ENCODE data around the gene ARFGEF3. TPM values are rescaled to one million over a fixed set of nuclear protein-coding genes. Genes with fewer than 3 reads are reported as not detected.
"Not testable (repeated sequence)": the region's sequence is repeated elsewhere in the genome, so short reads cannot be mapped to it uniquely, and the experiment has no call there.

Gene ARFGEF3
- polyA plus RNA-seq, 5 donors = 5.1 to 8.5 (median 6.0) TPM

DNA sequence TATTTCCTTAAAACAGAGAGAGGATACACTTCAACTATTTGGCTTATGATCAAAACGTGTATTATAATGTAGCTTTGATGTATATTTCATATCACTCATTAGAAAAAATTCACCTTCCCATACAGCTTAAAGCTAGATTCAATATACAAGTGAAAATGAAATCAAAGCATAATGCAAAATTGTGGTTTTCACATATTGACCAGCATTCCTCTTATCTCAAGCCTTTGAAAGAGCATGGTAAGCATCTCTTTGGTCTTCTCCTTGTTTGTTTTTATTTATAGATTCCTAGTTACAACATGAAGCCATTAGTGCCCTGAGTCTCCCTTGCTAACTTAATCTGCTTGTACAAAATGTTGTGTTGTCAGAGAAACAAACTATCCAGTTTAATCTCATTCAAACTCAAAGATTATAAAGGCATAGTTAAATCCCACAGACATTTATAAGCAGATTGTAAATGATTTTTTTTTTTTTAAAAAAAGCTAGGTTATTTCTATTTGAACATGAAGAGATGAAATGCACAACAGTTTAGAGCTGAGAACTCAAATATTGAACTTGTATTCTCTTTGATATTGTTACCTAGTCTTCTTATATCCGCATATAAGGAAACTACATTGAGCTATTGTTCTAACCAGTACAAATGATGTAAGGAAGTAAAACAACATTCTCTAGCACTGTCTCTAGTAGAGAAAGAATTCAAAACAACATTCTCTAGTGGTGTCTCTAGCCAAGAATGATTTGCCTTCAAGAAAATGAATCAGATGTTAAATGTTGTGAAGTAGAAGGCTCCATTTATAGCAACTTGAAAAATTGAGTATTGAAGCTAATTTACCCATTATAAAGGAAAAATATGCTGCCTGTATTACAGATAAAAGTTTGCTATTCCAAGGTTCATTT lies 184.8 kb downstream of the ARFGEF3 start:
- no peak for DNase-seq

DNA sequence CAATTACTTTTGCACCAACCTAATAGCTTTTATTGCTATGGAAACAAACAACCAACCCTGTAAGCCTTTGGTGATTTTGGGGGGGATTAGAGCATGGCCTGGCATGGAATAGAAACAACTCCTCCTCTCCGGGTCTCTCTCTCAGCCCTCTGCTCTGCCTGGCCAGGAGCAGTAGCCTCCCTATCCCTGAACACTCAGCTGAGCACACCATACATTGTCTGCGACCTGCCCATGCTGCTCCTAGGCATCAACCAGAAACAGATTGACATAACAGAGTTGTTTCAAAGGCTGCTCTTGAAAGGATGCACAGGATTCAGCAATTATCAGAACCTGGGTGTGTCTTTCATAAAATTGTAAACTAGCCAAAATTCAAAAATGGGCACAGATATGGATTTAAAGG lies 186.1 kb downstream of the ARFGEF3 start:
- DNase-seq = no peak

DNA sequence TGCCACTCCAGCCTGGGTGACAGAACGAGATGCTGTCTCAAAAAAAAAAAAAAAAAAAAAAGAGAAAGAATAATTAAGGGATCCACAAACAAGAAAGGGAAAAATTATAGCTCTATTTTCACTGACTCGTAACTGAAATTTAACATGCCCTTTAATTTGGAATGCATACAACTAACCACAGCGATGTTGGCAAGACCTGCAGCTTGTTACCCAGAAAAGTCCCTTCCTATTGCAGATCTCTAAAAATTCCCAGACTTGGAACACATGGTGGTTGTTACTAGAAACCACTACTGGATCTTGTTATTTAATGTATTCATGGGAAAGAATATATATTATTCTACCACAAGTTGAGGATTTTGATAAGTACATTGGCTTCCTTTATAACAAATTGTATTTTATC lies 188.2 kb downstream of the ARFGEF3 start:
- DNase-seq = no peak

DNA sequence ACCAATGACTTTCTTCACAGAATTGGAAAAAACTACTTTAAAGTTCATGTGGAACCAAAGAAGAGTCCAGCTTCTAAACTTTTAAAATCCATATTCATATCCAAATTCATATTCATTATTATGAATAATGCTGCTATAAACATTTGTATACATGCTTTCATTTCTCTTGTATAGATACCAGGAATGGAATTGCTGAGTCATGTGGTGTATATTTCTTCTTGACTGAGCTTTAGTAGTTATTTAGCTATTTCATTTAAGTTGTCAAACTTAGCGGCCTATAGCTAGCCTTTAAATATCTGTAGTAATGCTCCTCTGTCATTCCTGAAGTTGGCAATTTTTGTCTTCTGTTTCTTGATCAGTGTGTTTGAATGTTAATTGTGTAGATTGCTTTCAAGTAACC lies 196.2 kb downstream of the ARFGEF3 start:
- DNase-seq = no peak

DNA sequence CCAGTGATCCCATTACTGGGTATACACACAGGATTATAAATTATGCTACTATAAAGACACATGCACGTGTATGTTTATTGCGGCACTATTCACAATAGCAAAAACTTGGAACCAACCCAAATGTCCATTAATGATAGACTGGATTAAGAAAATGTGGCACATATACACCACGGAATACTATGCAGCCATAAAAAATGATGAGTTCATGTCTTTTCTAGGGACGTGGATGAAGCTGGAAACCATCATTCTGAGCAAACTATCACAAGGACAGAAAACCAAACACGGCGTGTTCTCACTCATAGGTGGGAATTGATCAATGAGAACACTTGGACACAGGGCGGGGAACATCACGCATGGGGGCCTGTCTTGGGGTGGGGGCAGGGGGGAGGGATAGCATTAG lies 206.9 kb downstream of the ARFGEF3 start:
- DNase-seq = not testable (repeated sequence)

DNA sequence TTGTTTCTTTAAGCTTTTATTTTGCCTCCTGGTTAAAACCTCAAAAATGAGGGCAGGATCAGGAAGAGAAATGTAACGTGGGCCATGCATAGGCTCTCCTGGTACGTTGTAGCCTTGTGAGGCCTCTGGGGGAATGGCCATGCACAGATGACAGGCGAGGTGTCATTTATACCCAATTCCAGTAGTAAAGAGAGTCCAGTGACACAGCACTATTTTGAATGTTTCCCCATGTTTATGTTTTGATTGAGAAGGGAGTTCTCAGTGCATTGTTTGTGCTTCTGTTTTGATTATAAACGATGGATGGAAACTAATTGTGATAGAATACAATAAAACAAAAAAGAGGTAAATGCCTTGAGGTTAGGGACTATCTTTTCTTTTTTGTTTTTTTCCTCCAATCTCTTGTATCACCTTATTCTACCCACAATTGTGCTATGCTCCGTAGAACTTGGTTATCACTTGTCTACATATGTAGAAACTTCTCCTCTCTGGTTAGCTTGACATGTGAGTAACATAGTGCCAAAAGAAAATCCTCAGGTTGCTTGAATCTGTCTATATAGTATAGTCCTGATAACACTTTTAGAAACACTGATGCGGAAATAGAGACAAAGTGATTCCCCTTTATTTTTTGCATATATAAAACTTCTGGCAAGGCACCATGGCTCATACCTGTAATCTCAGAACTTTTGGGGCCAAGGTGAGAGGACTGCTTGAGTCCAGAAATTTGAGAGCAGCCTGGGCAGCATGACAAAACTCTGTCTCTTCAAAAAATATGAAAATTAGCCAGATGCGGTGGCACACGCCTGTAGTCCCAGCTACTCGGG lies 209.1 kb downstream of the ARFGEF3 start:
- DNase-seq = no peak

DNA sequence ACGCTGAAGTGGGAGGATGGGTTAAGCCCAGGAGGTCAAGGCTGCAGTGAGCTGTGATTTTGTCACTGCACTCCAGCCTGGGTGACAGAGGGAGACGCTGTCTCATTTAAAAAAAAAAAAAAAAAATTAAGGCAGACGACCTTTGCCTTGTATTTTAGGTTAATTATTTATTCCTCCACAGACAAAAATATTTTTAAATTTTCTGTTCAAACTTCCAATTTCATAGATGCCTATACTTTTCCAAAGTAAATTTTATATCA lies 209.6 kb downstream of the ARFGEF3 start:
- DNase-seq = no peak

DNA sequence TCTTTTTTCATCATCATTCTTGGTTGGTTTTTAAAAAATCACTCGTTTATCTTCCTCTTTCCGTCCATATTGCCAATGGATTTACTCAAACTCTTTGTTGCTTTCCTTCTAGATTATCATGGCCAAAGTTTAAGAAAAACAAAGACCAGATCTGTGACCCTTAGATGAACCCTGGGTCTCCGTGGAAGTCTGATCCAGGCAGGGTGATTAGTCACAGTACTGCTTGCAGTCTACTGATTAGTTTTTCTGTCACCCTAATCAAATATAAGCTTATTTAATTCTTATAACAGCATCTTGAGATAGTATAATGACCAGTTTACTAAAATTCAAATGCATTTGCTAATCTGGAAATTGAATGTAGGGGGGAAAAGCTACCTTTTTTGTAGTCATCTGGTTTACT lies 210.0 kb downstream of the ARFGEF3 start:
- DNase-seq = no peak

DNA sequence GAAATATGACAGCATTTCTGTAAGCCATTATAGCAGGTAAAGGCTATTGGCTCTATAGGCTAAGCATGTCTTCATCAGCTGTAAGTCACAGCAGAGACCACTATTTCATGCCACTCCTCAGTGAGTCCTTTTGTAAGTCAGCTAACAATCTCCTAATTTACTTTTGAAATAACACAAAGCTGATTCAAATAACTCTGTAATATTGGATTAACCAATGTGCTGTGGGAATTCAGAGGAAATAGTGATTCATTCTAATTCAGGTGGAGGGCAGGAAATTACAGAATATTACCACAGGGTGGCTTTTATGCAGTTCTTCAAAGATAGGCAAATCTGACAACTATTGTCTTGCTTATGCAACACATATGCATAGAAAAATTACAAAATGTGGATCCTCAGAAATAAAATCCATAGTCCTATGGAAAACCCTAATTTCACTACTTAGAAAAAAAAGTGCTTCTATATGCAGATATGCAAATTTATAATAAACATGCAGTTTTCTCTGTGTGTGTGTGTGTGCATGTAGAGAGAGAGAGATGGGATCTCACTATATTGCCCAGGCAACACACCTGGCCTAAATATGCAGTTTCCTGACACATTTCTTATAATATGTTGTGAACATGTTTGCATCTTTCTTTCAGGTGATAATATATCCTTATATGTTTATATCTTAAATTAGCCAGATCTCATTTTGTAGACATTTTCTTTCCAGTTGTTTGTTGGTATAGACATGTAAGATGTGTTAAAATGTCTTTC lies 211.1 kb downstream of the ARFGEF3 start:
- DNase-seq = no peak

DNA sequence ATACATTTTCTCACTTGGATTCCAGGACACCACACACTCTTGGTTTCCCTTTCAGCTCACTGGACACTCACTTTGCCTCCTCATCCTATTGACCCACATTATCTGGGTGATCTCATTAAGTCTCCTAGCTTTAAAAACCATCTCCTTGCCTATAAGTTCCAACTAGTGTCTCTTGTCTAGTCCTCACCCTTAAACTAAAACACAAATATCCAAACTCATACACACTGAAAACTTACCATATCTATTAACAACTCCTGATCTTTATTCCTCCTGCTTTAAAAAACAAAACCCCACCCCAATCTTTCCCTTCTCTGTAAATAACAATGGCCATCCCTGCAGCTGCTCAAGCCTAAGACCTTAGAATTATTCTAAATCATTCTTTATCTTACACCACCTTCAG lies 212.5 kb downstream of the ARFGEF3 start:
- no peak for DNase-seq

DNA sequence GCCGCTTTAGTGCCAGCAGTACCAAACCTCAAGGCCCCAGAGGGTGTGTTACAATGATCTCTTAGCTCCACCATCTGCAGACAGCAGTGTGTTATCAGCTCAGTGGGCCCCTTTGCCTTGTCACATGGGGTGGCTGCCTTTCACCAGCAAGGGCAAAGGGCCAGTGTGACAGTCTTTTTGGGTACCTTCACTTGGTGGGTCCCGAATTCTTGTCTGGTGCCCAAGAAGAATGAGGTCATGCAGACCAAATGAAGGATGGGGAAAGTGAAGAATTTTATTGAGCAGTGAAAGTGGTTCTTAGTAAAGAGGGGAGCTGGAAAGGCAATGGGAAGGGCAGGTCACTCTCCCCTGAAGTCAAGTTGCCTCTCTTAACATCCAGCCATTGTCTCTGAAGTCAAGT lies 213.1 kb downstream of the ARFGEF3 start:
- DNase-seq = no peak

DNA sequence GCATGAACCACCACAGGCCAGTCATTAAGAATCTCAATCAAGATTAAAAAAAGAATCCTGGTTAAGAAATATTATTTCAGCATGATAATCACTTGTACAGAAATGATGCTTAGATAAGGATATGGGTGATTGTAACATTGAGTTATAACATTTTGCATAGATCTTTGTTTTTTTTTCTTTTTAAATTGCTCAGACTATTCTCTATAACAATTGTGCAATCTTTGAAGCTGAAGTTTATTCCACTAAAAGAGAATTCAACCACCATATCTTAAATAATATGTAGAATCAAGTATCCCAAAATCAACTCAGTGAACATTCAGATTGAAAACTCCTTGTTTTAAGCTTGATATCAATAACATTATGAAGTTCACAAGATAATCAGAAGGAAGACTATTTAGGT lies 215.3 kb downstream of the ARFGEF3 start:
- DNase-seq = no peak

DNA sequence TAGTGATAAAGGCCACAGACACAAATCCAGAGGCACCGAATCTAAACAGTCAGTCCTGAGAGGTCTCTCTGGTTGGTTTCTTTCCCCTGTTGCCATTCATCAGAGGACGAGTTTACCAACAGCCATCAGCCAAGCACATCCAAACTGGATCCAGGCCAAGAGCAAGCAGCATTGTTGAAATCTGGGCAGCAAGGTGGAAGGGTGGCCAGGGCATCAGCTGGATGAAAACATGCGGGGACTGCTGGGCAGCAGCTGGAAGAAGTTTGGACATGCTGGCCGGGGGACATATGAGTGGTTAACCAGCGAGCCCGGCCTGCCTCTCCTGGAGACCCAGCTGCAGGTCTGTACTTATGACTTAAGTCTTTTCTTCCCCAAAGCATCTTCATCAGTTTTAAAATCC lies 216.1 kb downstream of the ARFGEF3 start, which contains the start of gene SMIM28:
Gene SMIM28 (plus strand): TSS at position 62 of the 400 bp plus-strand sequence. CDS start 168 bp downstream, at position 230.
- DNase-seq = no peak

DNA sequence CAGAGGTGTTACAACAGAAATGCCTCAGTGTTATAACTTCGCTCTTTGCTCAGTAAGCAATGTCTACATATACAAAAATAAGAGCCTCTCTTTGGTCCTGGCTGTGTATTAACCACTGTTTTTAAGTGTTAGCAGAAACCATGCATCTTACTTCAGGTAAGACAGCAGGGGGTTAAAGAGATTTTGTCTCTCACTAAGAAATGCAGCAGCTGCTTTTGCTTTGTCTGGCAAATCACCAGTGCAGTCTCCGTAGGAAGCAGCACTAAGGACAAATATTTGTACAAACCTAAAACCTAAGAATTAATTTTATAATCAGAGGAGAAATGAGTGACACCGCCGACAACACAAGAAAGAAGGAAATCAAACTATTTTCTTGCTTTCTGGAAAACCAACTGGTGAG lies 216.7 kb downstream of the ARFGEF3 start:
- no peak for DNase-seq

DNA sequence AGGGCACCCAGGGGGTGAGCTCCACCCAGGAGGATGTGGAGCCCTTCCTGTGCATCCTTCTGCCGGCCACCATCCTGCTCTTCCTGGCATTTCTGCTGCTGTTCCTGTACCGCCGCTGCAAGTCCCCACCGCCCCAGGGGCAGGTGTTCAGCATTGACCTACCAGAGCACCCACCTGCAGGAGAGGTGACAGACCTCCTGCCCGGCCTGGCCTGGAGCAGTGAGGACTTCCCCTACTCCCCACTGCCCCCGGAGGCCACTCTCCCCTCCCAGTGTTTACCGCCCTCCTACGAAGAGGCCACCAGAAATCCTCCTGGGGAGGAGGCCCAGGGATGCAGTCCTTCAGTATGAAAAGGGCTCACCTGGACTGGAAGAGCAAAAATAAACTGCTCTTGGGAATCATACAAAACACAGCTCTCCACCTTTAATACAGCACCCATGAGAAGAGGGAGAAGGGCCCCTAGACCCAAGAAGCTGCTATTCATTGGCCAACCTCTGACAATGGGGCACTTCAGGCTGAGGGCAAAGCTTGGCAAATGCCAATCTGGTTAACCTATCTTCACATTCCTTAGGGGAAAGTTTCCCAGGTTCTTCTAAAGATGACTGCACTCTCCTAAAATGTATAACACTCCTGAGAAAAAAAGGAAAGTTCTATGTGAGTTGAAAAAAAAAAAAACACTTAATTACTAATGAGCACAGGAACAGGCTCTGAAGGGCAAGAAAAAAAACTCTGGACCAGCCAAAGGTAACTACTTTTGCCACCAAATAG lies 220.9 kb downstream of the ARFGEF3 start:
- DNase-seq = no peak

DNA sequence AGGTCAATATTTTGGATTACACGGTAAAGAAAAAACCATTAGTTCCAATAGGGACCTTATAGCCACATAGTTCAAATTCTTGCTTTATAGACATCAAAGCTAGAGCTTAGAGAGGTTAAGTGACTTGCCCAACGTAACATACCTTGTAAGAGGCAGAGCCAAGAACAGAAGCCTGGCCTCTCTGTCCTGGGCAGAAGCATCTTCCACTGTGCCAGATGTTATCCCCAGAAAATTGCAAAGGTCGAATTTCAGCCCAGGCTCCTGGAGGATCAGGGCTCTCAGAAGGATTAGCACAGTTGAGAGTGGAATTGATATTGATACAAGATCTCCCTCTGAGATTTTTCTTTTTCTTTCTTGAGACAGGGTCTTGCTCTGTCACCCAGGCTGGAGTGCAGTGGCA lies 222.0 kb downstream of the ARFGEF3 start:
- no peak for DNase-seq

DNA sequence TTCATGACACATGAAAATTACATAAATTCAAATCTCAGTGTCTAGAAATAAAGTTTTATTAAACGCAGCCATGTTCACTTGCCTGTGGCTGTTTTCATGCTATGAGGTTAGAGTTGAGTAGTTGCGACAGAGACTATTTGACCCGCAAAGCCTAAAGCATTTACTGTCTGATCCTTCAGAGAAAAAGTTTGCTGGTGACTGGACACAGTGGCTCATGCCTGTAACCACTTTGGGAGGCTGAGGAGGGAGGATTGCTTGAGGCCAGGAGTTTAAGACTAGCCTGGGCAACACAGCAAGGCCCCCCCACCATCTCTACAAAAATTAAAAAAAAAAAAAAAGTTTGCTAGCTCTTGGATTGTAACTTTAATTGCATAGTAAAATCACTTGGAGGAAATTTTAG lies 225.2 kb downstream of the ARFGEF3 start:
- no peak for DNase-seq

DNA sequence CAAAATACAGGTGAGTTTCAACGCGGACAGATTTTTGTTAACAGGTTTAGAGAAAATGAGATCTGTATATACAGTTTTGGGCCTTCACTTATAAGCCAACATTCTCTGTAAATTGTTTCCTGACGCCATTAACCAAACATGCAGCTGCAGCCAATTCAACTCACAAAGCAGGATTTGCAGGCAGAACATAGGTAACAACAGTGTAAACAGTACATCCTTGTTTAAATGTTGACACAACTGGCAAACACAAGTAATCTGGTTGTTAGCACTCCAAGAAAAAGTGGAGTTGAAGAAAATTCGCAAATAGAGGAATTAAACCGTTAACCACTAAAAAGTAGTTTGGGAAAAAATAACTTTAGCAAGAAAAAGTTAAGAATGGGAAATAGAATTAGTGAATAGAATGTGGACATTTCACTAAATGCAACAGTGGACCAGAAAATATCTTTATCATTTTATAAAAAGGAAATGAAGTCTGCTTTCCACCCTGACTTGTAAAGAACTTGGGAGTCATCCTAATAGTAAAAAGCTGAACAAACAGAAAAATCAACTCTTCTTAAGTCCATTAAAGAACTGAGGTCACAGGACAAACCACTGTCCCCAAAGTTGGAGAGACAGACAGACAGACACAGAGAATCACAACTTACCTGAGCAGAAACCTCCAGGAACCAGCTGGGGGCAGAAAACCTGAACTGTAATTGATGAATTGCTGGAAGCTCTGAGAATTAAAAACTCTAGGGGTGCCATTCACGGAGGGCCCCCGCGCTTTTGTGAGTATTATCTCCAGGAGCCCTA lies 226.0 kb downstream of the ARFGEF3 start:
- no peak for DNase-seq

DNA sequence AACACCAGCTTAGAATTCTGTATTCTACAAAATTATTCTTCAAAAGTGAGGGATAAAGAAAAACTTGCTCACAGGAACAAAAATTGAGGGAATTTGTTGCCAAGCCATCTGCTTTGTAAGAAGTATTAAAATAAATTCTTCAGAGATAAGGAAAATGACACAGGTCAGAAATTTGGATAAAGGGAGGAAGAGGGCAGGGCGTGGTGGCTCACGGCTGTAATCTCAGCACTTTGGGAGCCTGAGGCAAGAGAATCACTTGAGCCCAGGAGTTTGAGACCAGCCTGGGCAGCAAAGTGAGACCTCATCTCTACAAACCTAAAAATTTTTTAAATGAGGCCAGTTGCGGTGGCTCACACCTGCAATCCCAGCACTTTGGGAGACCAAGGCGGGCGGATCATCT lies 227.8 kb downstream of the ARFGEF3 start:
- no peak for DNase-seq

Data from right lung (tissue), 5 donors.